ENCODE results near the gene PLA2G4E. TPM values are rescaled to one million over a fixed set of nuclear protein-coding genes. Genes with fewer than 3 reads are reported as not detected.

PLA2G4E gene, protein sequence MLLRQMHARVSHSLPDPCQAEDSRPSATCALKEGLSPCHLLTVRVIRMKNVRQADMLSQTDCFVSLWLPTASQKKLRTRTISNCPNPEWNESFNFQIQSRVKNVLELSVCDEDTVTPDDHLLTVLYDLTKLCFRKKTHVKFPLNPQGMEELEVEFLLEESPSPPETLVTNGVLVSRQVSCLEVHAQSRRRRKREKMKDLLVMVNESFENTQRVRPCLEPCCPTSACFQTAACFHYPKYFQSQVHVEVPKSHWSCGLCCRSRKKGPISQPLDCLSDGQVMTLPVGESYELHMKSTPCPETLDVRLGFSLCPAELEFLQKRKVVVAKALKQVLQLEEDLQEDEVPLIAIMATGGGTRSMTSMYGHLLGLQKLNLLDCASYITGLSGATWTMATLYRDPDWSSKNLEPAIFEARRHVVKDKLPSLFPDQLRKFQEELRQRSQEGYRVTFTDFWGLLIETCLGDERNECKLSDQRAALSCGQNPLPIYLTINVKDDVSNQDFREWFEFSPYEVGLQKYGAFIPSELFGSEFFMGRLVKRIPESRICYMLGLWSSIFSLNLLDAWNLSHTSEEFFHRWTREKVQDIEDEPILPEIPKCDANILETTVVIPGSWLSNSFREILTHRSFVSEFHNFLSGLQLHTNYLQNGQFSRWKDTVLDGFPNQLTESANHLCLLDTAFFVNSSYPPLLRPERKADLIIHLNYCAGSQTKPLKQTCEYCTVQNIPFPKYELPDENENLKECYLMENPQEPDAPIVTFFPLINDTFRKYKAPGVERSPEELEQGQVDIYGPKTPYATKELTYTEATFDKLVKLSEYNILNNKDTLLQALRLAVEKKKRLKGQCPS
- total RNA-seq, result under 1 TPM in 4 of 8 experiments, not detected in 4; 0.08 to 0.52 (median 0.28) TPM

DNA sequence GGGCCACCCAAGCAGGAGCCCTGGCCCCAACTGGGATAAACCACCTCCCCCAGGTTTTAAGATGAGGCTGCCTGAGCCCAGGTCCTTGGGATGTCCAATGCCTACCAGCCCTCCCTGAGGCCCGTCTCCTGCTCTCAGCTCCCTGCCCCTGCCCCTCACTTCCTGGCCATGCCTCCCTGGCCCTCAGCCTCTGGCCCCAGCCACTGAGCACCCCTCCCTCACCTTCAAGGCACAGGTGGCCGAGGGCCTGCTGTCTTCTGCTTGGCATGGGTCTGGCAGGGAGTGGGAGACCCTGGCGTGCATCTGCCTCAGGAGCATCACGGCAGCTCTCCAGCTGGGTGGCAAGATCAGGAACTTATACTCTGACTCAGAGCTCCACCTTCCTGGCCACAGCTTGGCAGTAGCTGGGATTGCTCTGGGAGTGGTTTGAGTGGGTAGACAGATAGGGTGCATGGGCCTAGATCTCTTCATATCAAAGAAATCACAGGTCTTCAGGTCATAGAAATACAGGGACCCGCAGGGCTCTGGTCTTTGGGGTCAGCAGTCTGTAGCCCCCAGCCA lies at the start of gene PLA2G4E:
PLA2G4E (minus strand) TSS at position 330 of the 561 bp plus-strand sequence; CDS start at position 318, 12 bp downstream.
- 40 to 75% methylated on average over 2 to 3 of the region's 5 CpGs; no CpG with 5 or more reads in 8 of the 10 experiments for WGBS, 10 experiments
- ATAC-seq (replicated peaks in 6 of 8), result no peak

DNA sequence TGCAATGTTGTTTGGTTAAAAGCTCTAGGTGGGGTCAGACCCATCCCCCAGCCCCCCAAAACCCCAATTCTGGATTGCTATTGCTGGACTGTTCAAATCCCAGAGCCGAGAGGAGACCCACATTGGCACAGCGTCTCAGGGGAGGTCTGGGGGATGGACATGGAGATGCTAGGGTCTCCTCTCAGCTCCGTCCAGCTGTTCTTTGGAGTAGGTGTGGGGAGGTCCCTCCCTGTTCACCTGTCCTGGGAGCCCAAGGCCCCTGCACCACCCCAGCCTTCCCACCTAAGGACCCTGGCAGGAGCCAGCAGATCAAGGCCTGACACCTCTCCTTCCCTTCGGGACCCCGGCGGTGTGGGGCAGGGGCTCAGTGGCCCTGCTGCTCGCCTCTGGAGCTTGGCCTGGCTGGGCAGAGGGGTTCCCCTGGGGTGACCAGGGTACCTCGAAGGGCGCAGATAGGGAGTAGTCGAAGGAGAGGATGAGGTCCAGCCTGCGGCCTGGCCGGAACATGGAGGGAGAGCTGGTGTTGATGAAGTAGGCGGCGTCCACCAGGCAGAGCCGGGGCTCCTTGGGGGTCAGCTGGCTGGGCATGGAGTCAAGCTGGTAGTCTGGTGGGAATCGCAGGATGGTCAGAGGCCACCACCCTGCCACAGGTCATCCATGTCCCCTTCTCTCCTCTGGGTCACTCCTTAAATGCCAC lies 49.6 kb upstream of the PLA2G4E start:
- no peak overlapping the region for H3K27ac ChIP-seq
- H3K4me3 ChIP-seq, result no peak overlapping the region
- ATAC-seq (replicated peaks in 6 of 8), result no peak
- H3K4me1 ChIP-seq (replicated peaks in 1 of 2), result no peaks in the 10 kb centered on the region
- WGBS, 10 experiments, result 90 to 100% (median 96%) methylated on average over 1 to 4 of the region's 16 CpGs; no CpG with 5 or more reads in 6 of the 10 experiments
- in situ Hi-C loops (cut with MboI; ENCODE audit: low pct_unique_long_range_greater_than_20kb in 2 of 9, low sequenced_read_pairs in 9 of 9, unreplicated experiment in 9 of 9), result loop anchor here in 1 of 9 experiments (5.0 kb wide), 1 partner anchor 67 kb away; no protein-coding TSS in a partner anchor

More for the DNA sequence above, at the start of gene PLA2G4E:
- no peaks in the 10 kb centered on the region for H3K4me1 ChIP-seq (replicated peaks in 1 of 2)
- no peak within 1 kb of the TSS for H3K27ac ChIP-seq
- in situ Hi-C loops (cut with MboI; ENCODE audit: low pct_unique_long_range_greater_than_20kb in 2 of 9, low sequenced_read_pairs in 9 of 9, unreplicated experiment in 9 of 9), result no loop called here
- H3K4me3 ChIP-seq, result no peak within 1 kb of the TSS

DNA sequence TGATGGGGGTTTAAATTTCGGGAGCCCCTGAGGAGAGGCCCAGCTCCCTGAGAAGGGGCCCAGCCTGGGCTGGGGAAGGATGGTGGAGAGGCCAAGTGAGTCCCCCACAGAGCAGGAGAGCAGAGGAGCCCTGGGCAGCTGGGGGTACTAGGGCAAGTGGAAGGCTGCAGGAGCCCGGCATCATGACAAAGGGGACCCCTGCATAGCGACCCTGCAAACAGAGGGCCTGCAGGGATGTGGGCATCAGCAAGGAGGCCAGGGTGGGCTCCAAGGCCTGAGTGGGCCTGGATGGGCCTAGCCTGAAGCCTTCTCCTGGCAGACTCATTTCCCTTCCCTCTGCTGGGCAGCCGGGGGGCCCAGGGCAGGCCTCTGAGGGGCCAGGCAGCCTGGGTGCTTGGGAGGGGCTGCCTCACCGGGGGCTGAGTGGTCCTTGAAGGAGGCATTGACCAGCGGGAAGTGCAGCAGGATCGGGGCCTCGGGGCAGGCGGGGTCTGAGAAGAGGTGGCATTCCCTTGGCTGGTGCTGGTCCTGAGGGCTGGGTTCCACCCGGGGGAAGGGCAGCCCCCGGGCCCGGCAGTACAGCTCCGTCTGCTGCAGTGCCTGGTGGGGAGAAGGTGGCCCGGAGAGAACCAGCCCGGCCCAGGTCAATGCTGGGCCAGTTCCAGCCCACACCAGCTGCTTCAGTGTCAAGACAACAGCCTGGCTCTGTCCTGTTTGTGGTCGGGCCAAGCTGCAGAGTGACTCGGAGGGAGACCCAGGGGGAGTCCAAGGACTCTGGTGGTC lies 48.8 kb upstream of the PLA2G4E start:
- 49 to 82% (median 66%) methylated on average over 1 to 7 of the region's 17 CpGs; no CpG with 5 or more reads in 6 of the 10 experiments for WGBS, 10 experiments
- Histone ChIP-seq H3K27ac (no peak overlapping the region), H3K4me1 (replicated peaks in 1 of 2) (peaks cover 2 to 3% of the 10 kb centered on the region in 2 donors), H3K4me3 (no peak overlapping the region)
- in situ Hi-C loops (cut with MboI; ENCODE audit: low pct_unique_long_range_greater_than_20kb in 2 of 9, low sequenced_read_pairs in 9 of 9, unreplicated experiment in 9 of 9), result loop anchor here in 1 of 9 experiments (5.0 kb wide), 1 partner anchor 68 kb away; no protein-coding TSS in a partner anchor
- ATAC-seq (replicated peaks in 6 of 8), result no peak

DNA sequence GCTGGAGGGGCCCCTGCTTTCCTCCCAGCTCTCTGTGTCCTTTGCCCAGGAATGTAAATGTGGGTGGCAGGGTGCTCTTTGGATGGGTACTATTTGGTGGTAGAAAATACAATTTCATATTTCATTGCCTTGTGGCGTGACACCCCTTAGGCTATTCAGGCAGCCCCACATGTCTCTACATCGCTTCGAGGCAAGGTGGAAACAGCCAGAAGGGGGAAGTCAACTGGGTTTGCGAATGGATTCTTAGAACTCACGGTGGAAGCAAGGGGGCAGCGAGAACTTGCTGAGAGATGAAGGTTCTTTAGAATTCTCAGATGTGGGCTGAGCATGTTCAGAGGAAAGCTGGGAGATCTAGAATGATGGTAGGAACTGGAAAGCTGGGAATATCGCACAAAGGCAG lies 48.2 kb upstream of the PLA2G4E start:
- 75 to 100% (median 93%) methylated on average over 1 to 6 of the region's 7 CpGs; no CpG with 5 or more reads in 4 of the 10 experiments for WGBS, 10 experiments
- ATAC-seq (replicated peaks in 6 of 8), result no peak
- in situ Hi-C loops (cut with MboI; ENCODE audit: low pct_unique_long_range_greater_than_20kb in 2 of 9, low sequenced_read_pairs in 9 of 9, unreplicated experiment in 9 of 9), result no loop called here
- no peak overlapping the region for H3K4me3 ChIP-seq
- H3K27ac ChIP-seq, result no peak overlapping the region
- peaks cover 2 to 3% of the 10 kb centered on the region in 2 donors for H3K4me1 ChIP-seq (replicated peaks in 1 of 2)

DNA sequence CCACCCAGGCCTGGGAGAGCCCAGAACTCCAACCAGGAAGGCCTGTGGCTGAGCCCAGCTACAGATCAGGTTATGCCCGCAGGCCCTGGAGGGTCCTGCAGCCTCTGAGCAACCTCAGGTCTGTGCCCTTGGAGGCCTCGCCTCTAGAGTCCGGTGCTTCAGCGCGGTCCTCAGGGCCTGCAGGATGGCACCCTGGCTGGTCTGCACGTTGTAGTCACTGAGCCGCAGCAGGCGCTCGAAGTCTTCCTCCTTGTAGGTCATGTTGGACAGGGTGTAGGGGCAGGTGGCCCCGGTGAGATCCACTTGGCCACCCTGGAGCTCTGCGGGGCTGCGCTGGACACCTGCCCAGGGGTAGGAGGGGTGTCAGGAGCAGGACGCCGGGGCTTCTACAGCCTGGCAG lies 47.8 kb upstream of the PLA2G4E start:
- ATAC-seq (replicated peaks in 6 of 8), result no peak
- WGBS, 10 experiments, result 80 to 100% (median 90%) methylated on average over 1 to 4 of the region's 14 CpGs; no CpG with 5 or more reads in 7 of the 10 experiments
- Histone ChIP-seq H3K4me3 (no peak overlapping the region), H3K27ac (no peak overlapping the region), H3K4me1 (replicated peaks in 1 of 2) (peaks cover 2 to 3% of the 10 kb centered on the region in 2 donors)
- in situ Hi-C loops (cut with MboI; ENCODE audit: low pct_unique_long_range_greater_than_20kb in 2 of 9, low sequenced_read_pairs in 9 of 9, unreplicated experiment in 9 of 9), result no loop called here

DNA sequence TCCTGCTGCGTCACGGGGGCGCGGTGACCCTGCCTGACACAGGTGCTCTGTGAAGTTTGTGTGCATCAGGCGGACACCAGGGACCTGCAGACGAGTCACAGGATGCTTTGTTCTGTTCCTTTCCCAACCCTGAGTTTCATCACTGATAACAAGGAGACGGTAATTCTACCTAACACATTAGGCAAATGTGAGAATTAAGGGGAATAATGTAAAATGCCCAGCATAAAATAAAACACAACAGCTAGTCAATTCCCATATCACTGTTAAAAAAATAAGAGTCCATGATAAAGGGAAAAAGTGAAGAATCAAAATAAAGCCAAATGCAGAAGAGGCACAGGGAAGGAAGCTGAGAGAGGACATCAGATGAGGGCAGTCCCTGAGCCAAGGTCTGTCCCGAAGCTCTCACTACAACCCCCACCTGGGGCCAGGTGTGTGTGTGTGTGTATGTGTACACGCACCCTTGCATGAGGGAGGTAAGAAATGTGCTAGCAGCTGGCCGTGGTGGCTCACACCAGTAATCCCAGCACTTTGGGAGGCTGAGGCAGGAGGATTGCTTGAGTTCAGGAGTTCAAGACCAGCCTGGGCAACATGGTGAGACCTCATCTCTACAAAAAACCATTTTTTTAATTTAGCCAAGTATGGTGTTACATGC lies 46.0 kb upstream of the PLA2G4E start:
- Histone ChIP-seq H3K4me1 (replicated peaks in 1 of 2) (peaks cover 2 to 3% of the 10 kb centered on the region in 2 donors), H3K4me3 (no peak overlapping the region), H3K27ac (no peak overlapping the region)
- 13 to 100% (median 59%) methylated on average over 1 to 6 of the region's 10 CpGs; no CpG with 5 or more reads in 2 of the 10 experiments for WGBS, 10 experiments
- in situ Hi-C loops (cut with MboI; ENCODE audit: low pct_unique_long_range_greater_than_20kb in 2 of 9, low sequenced_read_pairs in 9 of 9, unreplicated experiment in 9 of 9), result no loop called here
- no peak for ATAC-seq (replicated peaks in 6 of 8)

DNA sequence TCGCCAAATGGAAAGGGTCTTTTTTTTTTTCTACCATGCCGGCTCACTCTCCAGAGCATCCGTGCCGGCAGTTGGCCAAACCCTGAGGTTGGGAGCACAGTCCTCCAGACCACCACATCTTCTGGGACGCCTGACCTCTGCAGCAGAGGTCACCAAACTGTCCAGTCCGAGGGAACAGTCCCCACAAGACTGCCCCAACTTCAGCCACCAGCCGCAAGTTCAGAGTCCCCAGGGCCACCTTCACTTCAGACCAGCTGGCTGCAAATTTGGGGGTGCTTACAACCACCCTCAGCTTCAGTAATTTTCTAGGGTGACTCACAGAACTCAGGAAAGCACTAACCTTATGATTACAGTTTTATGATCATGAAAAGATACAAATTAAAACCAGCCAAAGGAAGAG lies 44.6 kb upstream of the PLA2G4E start:
- in situ Hi-C loops (cut with MboI; ENCODE audit: low pct_unique_long_range_greater_than_20kb in 2 of 9, low sequenced_read_pairs in 9 of 9, unreplicated experiment in 9 of 9), result no loop called here

DNA sequence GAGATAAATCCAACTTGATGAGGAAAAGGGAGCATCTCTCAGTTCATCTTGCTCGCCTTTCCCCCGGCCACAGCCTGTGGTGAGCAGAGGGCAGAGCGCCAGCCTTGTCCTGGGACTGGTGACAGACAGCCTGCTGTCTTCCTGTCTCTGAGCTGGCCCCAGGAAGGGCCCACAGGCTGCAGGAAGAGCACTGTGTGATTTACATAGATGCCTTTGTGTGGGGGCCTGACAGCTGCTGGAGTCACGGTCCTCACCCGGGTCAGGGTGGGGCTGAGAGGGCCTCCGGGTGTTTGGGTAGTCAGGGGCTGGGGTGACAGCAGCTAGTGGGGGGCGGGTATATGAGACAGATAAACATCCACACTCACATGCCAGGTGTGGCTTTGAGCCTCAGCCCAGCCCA lies 44.2 kb upstream of the PLA2G4E start:
- Histone ChIP-seq H3K4me1 (replicated peaks in 1 of 2) (peaks cover 2 to 3% of the 10 kb centered on the region in 2 donors), H3K27ac (no peak overlapping the region), H3K4me3 (no peak overlapping the region)
- 50 to 80% (median 50%) methylated on average over 2 to 3 of the region's 7 CpGs; no CpG with 5 or more reads in 6 of the 10 experiments for WGBS, 10 experiments
- peak; percentile 29 to 93 (median 80) for ATAC-seq (replicated peaks in 6 of 8)
- in situ Hi-C loops (cut with MboI; ENCODE audit: low pct_unique_long_range_greater_than_20kb in 2 of 9, low sequenced_read_pairs in 9 of 9, unreplicated experiment in 9 of 9), result no loop called here

More for the DNA sequence above, 44.6 kb upstream of the PLA2G4E start:
- WGBS, 10 experiments, result 60 to 80% (median 79%) methylated on average over 1 to 6 of the region's 7 CpGs; no CpG with 5 or more reads in 5 of the 10 experiments
- Histone ChIP-seq H3K4me3 (no peak overlapping the region), H3K27ac (no peak overlapping the region), H3K4me1 (replicated peaks in 1 of 2) (peaks cover 2 to 3% of the 10 kb centered on the region in 2 donors)
- ATAC-seq (replicated peaks in 6 of 8), result no peak

DNA sequence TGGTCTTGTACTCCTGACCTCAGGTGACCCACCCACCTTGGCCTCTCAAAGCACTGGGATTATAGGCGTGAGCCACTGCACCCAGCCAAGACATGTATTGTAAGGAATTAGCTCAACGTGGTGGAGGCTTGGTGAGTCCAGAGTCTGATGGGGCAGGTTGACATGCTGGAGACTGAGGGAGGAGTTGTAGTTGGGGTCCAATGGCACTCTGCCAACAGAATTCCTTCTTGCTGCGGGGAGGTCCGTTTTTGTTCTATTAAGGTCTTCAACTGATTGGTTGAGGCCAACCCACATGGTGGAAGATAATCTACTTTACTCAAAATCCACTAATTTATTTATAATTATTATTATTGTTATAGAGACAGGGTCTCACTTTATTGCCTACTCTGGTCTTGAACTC lies 43.4 kb upstream of the PLA2G4E start:
- H3K4me1 ChIP-seq (replicated peaks in 1 of 2), result peaks cover 2 to 3% of the 10 kb centered on the region in 2 donors
- ATAC-seq (replicated peaks in 6 of 8), result no peak
- WGBS, 10 experiments, result 58 to 100% (median 93%) methylated on average over 1 to 4 of the region's 4 CpGs; no CpG with 5 or more reads in 3 of the 10 experiments
- in situ Hi-C loops (cut with MboI; ENCODE audit: low pct_unique_long_range_greater_than_20kb in 2 of 9, low sequenced_read_pairs in 9 of 9, unreplicated experiment in 9 of 9), result loop anchor here in 1 of 9 experiments (5.0 kb wide), 1 partner anchor 72 kb away; no protein-coding TSS in a partner anchor
- no peak overlapping the region for H3K27ac ChIP-seq
- H3K4me3 ChIP-seq, result no peak overlapping the region

DNA sequence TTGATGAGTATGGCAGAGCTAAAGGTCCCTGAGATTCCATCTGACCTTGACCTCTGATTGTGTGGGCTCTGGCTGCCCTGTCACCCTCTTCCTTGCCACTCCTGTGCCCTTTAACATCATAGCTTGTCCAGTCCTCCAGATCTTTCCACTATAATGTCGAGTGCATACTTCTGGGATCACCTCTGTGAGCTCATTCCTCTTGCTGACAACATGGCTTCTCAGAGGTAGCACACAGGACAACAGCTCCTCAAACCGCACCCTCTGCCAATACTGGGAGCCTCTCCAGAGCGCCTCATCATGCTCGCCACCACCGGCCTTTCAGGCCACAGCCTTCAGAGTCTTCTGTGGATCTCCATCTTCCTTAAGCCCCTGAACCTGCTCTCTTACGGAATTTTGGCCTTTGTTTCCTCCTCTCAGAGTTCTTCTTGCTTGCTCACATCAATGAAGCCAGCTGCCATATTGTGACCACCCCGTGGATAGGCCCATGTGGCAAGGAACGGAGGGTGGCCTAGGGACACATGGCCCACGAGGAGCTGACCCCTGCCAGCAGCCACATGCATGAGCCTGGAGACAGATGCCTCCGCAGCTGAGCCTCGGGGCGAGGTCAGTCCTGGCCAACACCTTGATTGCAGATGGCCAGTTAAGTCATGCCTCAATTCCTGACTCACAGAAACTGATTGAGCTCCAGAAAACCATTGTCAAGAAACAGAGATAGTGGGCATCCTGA lies 42.4 kb upstream of the PLA2G4E start:
- Histone ChIP-seq H3K4me3 (no peak overlapping the region), H3K27ac (no peak overlapping the region), H3K4me1 (replicated peaks in 1 of 2) (peaks cover 2 to 3% of the 10 kb centered on the region in 2 donors)
- ATAC-seq (replicated peaks in 6 of 8), result no peak
- in situ Hi-C loops (cut with MboI; ENCODE audit: low pct_unique_long_range_greater_than_20kb in 2 of 9, low sequenced_read_pairs in 9 of 9, unreplicated experiment in 9 of 9), result loop anchor here in 1 of 9 experiments (5.0 kb wide), 1 partner anchor 71 kb away; no protein-coding TSS in a partner anchor
- 0 to 100% (median 78%) methylated on average over 1 to 7 of the region's 12 CpGs; no CpG with 5 or more reads in 2 of the 10 experiments for WGBS, 10 experiments

Data from motor neuron (in vitro differentiated cells).